ENCODE data around the gene ING3. TPM values are rescaled to one million over a fixed set of nuclear protein-coding genes. Genes with fewer than 3 reads are reported as not detected.
A peak's percentile ranks its signal among the peaks of the same experiment; 100 is the strongest.

The ING3 gene
- total RNA-seq, 1 donor from 2014 or later = 12.7 TPM

GRCh38 chr7:120994512-120995410, 44.2 kb downstream of the ING3 start:
- no peaks in the 10 kb centered on the region for H3K27me3 ChIP-seq (ENCODE audit: control insufficient read depth, insufficient read depth, low read length)
- H3K36me3 ChIP-seq (ENCODE audit: control insufficient read depth, insufficient read depth, low read length) = no peaks in the 10 kb centered on the region
- H3K4me3 ChIP-seq (ENCODE audit: low read depth, low read length) = no peak overlapping the region
- TF ChIP-seq, protein P1, sequence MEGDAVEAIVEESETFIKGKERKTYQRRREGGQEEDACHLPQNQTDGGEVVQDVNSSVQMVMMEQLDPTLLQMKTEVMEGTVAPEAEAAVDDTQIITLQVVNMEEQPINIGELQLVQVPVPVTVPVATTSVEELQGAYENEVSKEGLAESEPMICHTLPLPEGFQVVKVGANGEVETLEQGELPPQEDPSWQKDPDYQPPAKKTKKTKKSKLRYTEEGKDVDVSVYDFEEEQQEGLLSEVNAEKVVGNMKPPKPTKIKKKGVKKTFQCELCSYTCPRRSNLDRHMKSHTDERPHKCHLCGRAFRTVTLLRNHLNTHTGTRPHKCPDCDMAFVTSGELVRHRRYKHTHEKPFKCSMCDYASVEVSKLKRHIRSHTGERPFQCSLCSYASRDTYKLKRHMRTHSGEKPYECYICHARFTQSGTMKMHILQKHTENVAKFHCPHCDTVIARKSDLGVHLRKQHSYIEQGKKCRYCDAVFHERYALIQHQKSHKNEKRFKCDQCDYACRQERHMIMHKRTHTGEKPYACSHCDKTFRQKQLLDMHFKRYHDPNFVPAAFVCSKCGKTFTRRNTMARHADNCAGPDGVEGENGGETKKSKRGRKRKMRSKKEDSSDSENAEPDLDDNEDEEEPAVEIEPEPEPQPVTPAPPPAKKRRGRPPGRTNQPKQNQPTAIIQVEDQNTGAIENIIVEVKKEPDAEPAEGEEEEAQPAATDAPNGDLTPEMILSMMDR (IDR thresholded peaks at IDR 0.05; ENCODE audit: insufficient read depth, low read length, poor library complexity, severe bottlenecking) = no peak
- DNase-seq (ENCODE audit: low read depth) = no peak

DNA sequence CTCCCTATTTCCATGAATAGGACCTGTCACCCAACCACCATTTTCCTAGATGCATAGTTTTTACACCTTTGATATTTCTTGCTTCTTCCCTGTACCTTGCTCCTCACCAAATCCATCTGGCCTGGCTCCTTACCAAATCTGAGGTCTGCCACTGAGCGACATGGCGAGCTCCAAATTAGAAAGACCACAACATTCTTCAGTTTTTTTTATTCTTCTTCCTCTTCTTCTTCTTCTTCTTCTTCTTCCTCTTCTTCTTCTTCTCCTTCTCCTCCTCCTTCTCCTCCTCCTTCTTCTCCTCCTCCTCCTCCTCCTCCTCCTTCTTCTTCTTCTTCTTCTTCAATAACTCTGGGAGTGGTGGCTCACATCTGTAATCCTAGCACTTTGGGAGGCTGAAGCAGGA, 45.1 kb downstream of the ING3 start:
- Histone ChIP-seq H3K27me3 (ENCODE audit: control insufficient read depth, insufficient read depth, low read length) (no peaks in the 10 kb centered on the region), H3K4me3 (ENCODE audit: low read depth, low read length) (no peak overlapping the region), H3K36me3 (ENCODE audit: control insufficient read depth, insufficient read depth, low read length) (no peaks in the 10 kb centered on the region)
- TF ChIP-seq, protein P1 (IDR thresholded peaks at IDR 0.05; ENCODE audit: insufficient read depth, low read length, poor library complexity, severe bottlenecking) = no peak
- no peak for DNase-seq (ENCODE audit: low read depth)

- DNase-seq (ENCODE audit: low read depth) = peak; percentile 39
- no peak overlapping the region for H3K4me3 ChIP-seq (ENCODE audit: low read depth, low read length)
- no peaks in the 10 kb centered on the region for H3K27me3 ChIP-seq (ENCODE audit: control insufficient read depth, insufficient read depth, low read length)
- TF ChIP-seq, protein P1 (IDR thresholded peaks at IDR 0.05; ENCODE audit: insufficient read depth, low read length, poor library complexity, severe bottlenecking) = no peak
- no peaks in the 10 kb centered on the region for H3K36me3 ChIP-seq (ENCODE audit: control insufficient read depth, insufficient read depth, low read length)
These were observed 45.9 kb downstream of the ING3 start for GRCh38 chr7:120996333-120996987.

- TF ChIP-seq, protein P1 (IDR thresholded peaks at IDR 0.05; ENCODE audit: insufficient read depth, low read length, poor library complexity, severe bottlenecking) = no peak
- no peak for DNase-seq (ENCODE audit: low read depth)
- H3K36me3 ChIP-seq (ENCODE audit: control insufficient read depth, insufficient read depth, low read length) = no peaks in the 10 kb centered on the region
- no peaks in the 10 kb centered on the region for H3K27me3 ChIP-seq (ENCODE audit: control insufficient read depth, insufficient read depth, low read length)
- H3K4me3 ChIP-seq (ENCODE audit: low read depth, low read length) = no peak overlapping the region
These were observed 46.4 kb downstream of the ING3 start for GRCh38 chr7:120996988-120997345.

DNA sequence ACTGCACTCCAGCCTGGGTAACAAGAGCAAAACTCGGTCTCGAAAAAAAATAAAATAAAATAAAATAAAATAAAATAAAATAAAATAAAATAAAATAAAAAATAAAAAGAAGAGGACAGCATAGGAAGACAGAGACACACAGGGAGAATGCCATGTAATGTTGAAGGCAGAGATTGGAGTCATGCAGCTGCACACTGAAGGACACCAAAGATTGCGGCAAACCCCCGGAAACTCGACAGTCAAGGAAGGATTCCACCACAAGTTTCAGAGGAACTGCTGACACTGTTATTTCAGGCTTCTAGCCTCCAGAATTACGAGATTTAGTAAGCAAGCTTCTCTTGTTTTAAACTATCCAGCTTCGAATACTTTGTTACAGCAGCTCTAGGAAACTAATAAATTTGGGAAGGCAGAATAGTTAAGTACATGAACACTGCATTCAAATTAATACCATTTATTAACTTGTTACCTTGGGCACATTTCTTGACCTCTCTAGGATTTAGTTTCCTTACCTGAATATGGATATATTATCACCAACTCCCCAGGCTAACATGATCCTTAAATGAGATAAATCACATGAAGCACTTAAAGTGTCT, 47.4 kb downstream of the ING3 start:
- Histone ChIP-seq H3K36me3 (ENCODE audit: control insufficient read depth, insufficient read depth, low read length) (no peaks in the 10 kb centered on the region), H3K4me3 (ENCODE audit: low read depth, low read length) (no peak overlapping the region), H3K27me3 (ENCODE audit: control insufficient read depth, insufficient read depth, low read length) (no peaks in the 10 kb centered on the region)
- TF ChIP-seq, protein P1 (IDR thresholded peaks at IDR 0.05; ENCODE audit: insufficient read depth, low read length, poor library complexity, severe bottlenecking) = no peak
- DNase-seq (ENCODE audit: low read depth) = no peak

Data from kidney epithelial cell (primary cell).